Endothelial cell of umbilical vein (primary cell): ENCODE measurements around the gene TOM1L1.

Experiments
- EZH2 ChIP-seq: IDR thresholded peaks from 2 replicates; pipeline ENCODE4 v1.6.1; 2012; ENCODE audit warnings: borderline replicate concordance, low read depth, mild to moderate bottlenecking, moderate library complexity, low read length, inconsistent platforms; ENCODE audit not compliant: severe bottlenecking
- FOS ChIP-seq: IDR thresholded peaks from 2 replicates; pipeline ENCODE4 v1.6.1; 2011; ENCODE audit warnings: mild to moderate bottlenecking, low read length, moderate library complexity, borderline replicate concordance; ENCODE audit not compliant: insufficient read depth
- GATA2 ChIP-seq: IDR thresholded peaks from 2 replicates; pipeline ENCODE4 v1.7.0; 2011; ENCODE audit warnings: low read depth, mild to moderate bottlenecking, moderate library complexity, mixed read lengths, low read length; ENCODE audit not compliant: insufficient read length, insufficient read depth
- POLR2A ChIP-seq: IDR thresholded peaks from 2 replicates; pipeline ENCODE4 v1.6.1; 2012; ENCODE audit warnings: low read depth, mild to moderate bottlenecking, control low read depth, low read length
- POLR2AphosphoS5 ChIP-seq: IDR thresholded peaks from 2 replicates; pipeline ENCODE4 v1.6.1; 2012; ENCODE audit warnings: low read depth, mild to moderate bottlenecking, control low read depth, low read length, moderate library complexity; ENCODE audit not compliant: insufficient read depth
- TF ChIP-seq, protein P1 (sequence below), 2 donors: IDR thresholded peaks; 1 replicate in 1 of 2; 2 replicates in 1 of 2; pipeline ENCODE4 v1.5.1; 2011; ENCODE audit warnings: low read length in 2 of 2, mild to moderate bottlenecking in 2 of 2, moderate library complexity in 2 of 2, control low read depth in 1 of 2, inconsistent platforms in 1 of 2, low read depth in 1 of 2; ENCODE audit not compliant: insufficient read depth in 1 of 2; ENCODE audit errors: extremely low read depth in 1 of 2

DNA sequence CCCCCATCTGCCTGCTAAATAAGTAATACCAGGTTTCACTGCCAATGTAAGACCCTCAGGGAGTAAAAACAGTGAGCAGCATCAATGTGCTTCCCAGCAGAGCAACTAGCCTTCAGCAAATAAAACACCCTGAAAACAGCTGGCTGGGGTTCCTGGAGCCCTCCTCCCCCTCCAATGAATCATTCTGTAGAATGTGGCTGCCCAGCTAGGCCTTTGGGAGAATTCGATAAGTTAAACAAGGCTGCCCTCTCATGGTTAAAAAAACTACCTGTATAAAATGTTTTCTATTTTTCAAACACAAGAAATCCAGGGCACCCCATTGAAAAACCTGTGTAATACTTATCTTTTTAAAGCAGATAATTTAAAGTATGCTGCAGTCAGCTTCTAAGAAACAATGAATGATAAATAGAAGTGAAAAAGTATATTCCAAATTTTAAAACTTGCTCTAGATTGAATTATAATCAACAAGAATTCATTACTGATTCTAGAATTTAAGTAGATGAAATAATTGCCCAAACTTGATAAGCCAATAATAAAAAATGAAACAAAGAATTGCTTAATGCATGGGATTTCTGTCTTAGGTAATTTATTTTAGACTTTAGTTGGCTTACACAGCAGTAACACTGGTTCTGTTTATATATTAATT is 9.4 kb upstream of the TOM1L1 start:
- TF ChIP-seq, protein P1, sequence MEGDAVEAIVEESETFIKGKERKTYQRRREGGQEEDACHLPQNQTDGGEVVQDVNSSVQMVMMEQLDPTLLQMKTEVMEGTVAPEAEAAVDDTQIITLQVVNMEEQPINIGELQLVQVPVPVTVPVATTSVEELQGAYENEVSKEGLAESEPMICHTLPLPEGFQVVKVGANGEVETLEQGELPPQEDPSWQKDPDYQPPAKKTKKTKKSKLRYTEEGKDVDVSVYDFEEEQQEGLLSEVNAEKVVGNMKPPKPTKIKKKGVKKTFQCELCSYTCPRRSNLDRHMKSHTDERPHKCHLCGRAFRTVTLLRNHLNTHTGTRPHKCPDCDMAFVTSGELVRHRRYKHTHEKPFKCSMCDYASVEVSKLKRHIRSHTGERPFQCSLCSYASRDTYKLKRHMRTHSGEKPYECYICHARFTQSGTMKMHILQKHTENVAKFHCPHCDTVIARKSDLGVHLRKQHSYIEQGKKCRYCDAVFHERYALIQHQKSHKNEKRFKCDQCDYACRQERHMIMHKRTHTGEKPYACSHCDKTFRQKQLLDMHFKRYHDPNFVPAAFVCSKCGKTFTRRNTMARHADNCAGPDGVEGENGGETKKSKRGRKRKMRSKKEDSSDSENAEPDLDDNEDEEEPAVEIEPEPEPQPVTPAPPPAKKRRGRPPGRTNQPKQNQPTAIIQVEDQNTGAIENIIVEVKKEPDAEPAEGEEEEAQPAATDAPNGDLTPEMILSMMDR (IDR thresholded peaks at IDR 0.05; ENCODE audit: extremely low read depth in 1 of 2, insufficient read depth in 1 of 2, low read depth in 1 of 2, low read length in 2 of 2): peak in 1 of 2 donors; percentile 11
- TF ChIP-seq EZH2 (no peak), POLR2AphosphoS5 (no peak), POLR2A (no peak), GATA2 (no peak), FOS (peak; percentile 53)
